PC-9 (cell line): ENCODE data around the gene OGFOD2. TPM values are rescaled to one million over a fixed set of nuclear protein-coding genes. Genes with fewer than 3 reads are reported as not detected.

Experiments used
- BruUV-seq: library from RNA; stranded (reverse); fragments of 400-500 nt; replicated peaks from 2 replicates; lab custom pipeline; 2021; lab: Mats Ljungman, UMichigan
- CTCF ChIA-PET: fragments of 300-600 bp; sonication (Branson Sonifier 250); formaldehyde crosslinking; loops from one replicate; lab custom pipeline; 2022; ENCODE audit warnings: antibody characterized with exemption; lab: Charles Lee
- POLR2A ChIA-PET: fragments of 300-600 bp; sonication (Branson Sonifier 250); formaldehyde crosslinking; loops from one replicate; lab custom pipeline; 2022; ENCODE audit warnings: antibody characterized with exemption; ENCODE audit not compliant: unreplicated experiment; lab: Charles Lee
- DNase-seq, 2 experiments: peaks; one replicate each; pipeline versions ENCODE4 v3.0.0 to v3.0.0-alpha.2; 2015 to 2022; ENCODE audit warnings: mixed read lengths in 1 of 2
- H2AFZ ChIP-seq: fragments of 200-600 bp; sonication (generic); 2 replicates; pipeline ENCODE4 v1.8.1; 2017; ENCODE audit warnings: antibody characterized with exemption
- H3F3A ChIP-seq: fragments of 200-600 bp; sonication (generic); 2 replicates; pipeline ENCODE4 v1.8.1; 2017; ENCODE audit warnings: antibody characterized with exemption, mild to moderate bottlenecking, low read depth; ENCODE audit not compliant: insufficient read depth
- H3K27ac ChIP-seq: fragments of 200-600 bp; sonication (generic); 2 replicates; pipeline ENCODE4 v1.6.1; 2016; ENCODE audit warnings: mixed run types
- H3K27me3 ChIP-seq: fragments of 200-600 bp; sonication (generic); 2 replicates; pipeline ENCODE4 v1.6.1; 2016; ENCODE audit warnings: low read depth, mixed run types; ENCODE audit not compliant: insufficient read depth
- H3K36me3 ChIP-seq: fragments of 200-600 bp; sonication (generic); 2 replicates; pipeline ENCODE4 v1.6.1; 2016; ENCODE audit warnings: low read depth, mixed run types
- H3K4me1 ChIP-seq: fragments of 200-600 bp; sonication (generic); replicated peaks from 2 replicates; pipeline ENCODE4 v1.6.1; 2016; ENCODE audit warnings: mixed run types; ENCODE audit not compliant: insufficient read depth
- H3K4me2 ChIP-seq: fragments of 200-600 bp; sonication (generic); 2 replicates; pipeline ENCODE4 v1.6.1; 2017; ENCODE audit warnings: mixed run types
- H3K4me3 ChIP-seq: fragments of 200-600 bp; sonication (generic); 2 replicates; pipeline ENCODE4 v1.6.1; 2016; ENCODE audit warnings: mixed run types
- H3K79me2 ChIP-seq: fragments of 200-600 bp; sonication (generic); 2 replicates; pipeline ENCODE4 v1.6.1; 2017; ENCODE audit warnings: low read depth, mixed run types
- H3K9me2 ChIP-seq: fragments of 200-600 bp; sonication (generic); 2 replicates; pipeline ENCODE4 v1.8.1; 2017; ENCODE audit warnings: mild to moderate bottlenecking; ENCODE audit not compliant: insufficient read depth
- H3K9me3 ChIP-seq: fragments of 200-600 bp; sonication (generic); 2 replicates; pipeline ENCODE4 v1.8.1; 2016; ENCODE audit warnings: low read depth; ENCODE audit not compliant: insufficient read depth
- H4K20me1 ChIP-seq: fragments of 200-600 bp; sonication (generic); 2 replicates; pipeline ENCODE4 v1.8.1; 2017; ENCODE audit not compliant: insufficient read depth
- CTCF ChIP-seq: fragments of 200-600 bp; sonication (generic); conservative IDR thresholded peaks from 2 replicates; pipeline ENCODE4 v1.6.1; 2017; ENCODE audit warnings: mixed run types, antibody characterized with exemption, mild to moderate bottlenecking, moderate library complexity
- EZH2 ChIP-seq: fragments of 200-600 bp; sonication (generic); IDR thresholded peaks from 2 replicates; pipeline ENCODE4 v1.8.0; 2017; ENCODE audit warnings: antibody characterized with exemption, low read depth
- intact Hi-C: fragments of 100-400 bp; cut with micrococcal nuclease; formaldehyde crosslinking; loops from one replicate; pipeline ENCODE4 v1.10.0; 2022; ENCODE audit not compliant: unreplicated experiment
- total RNA-seq: library from RNA; stranded (reverse); gene quantifications from 2 replicates; pipeline ENCODE4 v1.2.3, GENCODE V29; 2021

Gene OGFOD2
- total RNA-seq, 1 experiment from 2014 or later, result 33.5 TPM

DNA sequence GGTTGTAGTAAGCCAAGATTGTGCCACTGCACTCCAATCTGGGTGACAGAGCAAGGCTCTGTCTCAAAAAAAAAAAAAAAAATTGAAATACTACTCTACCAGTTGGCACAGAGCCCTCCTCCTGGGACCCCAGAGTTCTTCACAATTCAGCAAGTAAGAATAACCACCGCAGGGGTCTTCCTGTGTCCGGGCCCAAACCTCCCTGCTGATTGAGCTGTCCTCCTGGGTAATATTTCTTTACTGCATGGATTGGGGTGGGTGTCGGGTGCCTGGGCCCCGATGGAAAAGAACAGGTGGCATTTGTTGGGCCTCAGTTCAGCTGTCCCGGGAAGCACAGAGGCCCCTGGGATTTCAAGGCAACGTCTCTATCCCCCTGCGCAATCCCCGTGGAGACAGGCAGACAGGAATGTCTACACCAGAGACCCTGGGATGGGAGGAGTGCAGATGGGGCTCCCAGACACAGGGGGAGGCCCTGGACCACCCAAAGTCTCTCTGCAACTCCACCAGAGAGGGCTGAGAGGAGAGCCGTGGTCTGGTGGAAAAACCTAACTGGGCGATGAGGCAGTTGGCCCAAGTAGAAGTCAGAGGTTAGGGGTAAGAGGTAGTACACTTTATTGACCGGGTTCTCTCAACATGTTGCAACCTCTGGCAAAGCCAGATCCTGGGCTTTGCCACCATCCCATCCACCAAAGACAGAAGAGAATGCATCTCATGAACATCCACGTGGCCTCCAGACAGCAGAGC, 46.5 kb upstream of the OGFOD2 start:
- intact Hi-C loops, result no loop called here
- no peak for DNase-seq
- CTCF ChIA-PET, result interaction anchor here (0.5 kb wide), 1 partner anchor 15 kb away, joined by 12 read pairs; no protein-coding TSS in a partner anchor
- no TSS peak for BruUV-seq
- H3K4me3 ChIP-seq, result no peak overlapping the region
- no peaks in the 10 kb centered on the region for H3K9me2 ChIP-seq
- H3K27ac ChIP-seq, result no peak overlapping the region
- no peaks in the 10 kb centered on the region for H3K27me3 ChIP-seq
- POLR2A ChIA-PET, result no interaction called here
- no peak overlapping the region for H2AFZ ChIP-seq
- H3K79me2 ChIP-seq, result no peaks in the 10 kb centered on the region
- no peaks in the 10 kb centered on the region for H3K9me3 ChIP-seq
- TF ChIP-seq CTCF (no peak), EZH2 (no peak)
- no peak overlapping the region for H3K4me2 ChIP-seq
- H3K4me1 ChIP-seq, result no peaks in the 10 kb centered on the region
- no peaks in the 10 kb centered on the region for H3F3A ChIP-seq
- no peaks in the 10 kb centered on the region for H4K20me1 ChIP-seq
- H3K36me3 ChIP-seq, result no peaks in the 10 kb centered on the region

DNA sequence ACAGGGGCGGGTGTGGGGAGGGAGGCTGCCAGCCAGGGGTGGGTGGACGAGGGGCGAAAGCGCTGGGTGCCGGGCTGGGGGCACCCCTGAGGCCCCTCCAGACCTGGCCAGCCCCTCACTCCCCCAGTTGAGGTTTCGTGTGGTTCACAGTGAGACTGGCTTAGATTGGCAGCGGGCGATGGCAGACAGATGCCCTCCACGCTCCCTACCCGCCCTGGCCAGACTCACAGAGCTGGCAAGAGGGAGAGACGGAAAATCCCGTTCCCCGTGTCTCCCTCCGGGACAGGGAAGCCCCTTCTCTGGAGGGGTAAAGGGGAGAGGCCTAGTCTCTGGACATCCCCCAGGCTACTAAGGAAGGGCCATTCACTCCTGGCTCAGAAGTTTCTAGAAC, 45.9 kb upstream of the OGFOD2 start:
- no peaks in the 10 kb centered on the region for H4K20me1 ChIP-seq
- CTCF ChIA-PET, result no interaction called here
- H3K79me2 ChIP-seq, result no peaks in the 10 kb centered on the region
- H3F3A ChIP-seq, result 0 out of 2 replicates have a peak, but pooled peaks cover 3% of the 10 kb centered on the region
- intact Hi-C loops, result no loop called here
- TF ChIP-seq CTCF (no peak), EZH2 (no peak)
- no peaks in the 10 kb centered on the region for H3K4me1 ChIP-seq
- H3K4me3 ChIP-seq, result no peak overlapping the region
- H3K9me2 ChIP-seq, result no peaks in the 10 kb centered on the region
- no peaks in the 10 kb centered on the region for H3K27me3 ChIP-seq
- no TSS peak for BruUV-seq
- no peak overlapping the region for H3K4me2 ChIP-seq
- H3K27ac ChIP-seq, result no peak overlapping the region
- H3K9me3 ChIP-seq, result no peaks in the 10 kb centered on the region
- no peak for DNase-seq
- no peaks in the 10 kb centered on the region for H3K36me3 ChIP-seq
- H2AFZ ChIP-seq, result no peak overlapping the region
- POLR2A ChIA-PET, result no interaction called here

- Histone ChIP-seq H3K4me2 (no peak overlapping the region), H2AFZ (no peak overlapping the region), H3K9me2 (no peaks in the 10 kb centered on the region), H3K9me3 (no peaks in the 10 kb centered on the region), H3K36me3 (no peaks in the 10 kb centered on the region), H3K4me3 (no peak overlapping the region), H3F3A (0 out of 2 replicates have a peak, but pooled peaks cover 3% of the 10 kb centered on the region), H3K27me3 (no peaks in the 10 kb centered on the region), H3K4me1 (no peaks in the 10 kb centered on the region), H3K27ac (no peak overlapping the region), H4K20me1 (no peaks in the 10 kb centered on the region), H3K79me2 (no peaks in the 10 kb centered on the region)
- ChIA-PET CTCF (no interaction called here), POLR2A (no interaction called here)
- no peak for DNase-seq
- BruUV-seq, result no TSS peak
- TF ChIP-seq EZH2 (no peak), CTCF (no peak)
- intact Hi-C loops, result no loop called here
These were observed 45.2 kb upstream of the OGFOD2 start for GRCh38 chr12:122929812-122930211.
